Prostate gland (tissue), 2 donors: ENCODE results near the gene PIK3CA.

Source experiments
- CTCF ChIP-seq, 4 experiments: fragments of 200-600 bp in 2 of 4; fragments of 450-650 bp in 2 of 4; sonication (generic) in 2 of 4; IDR thresholded peaks; 1 replicate in 3 of 4; 2 replicates in 1 of 4; pipeline ENCODE4 v1.5.1; 2016 to 2019; ENCODE audit warnings: antibody characterized with exemption in 4 of 4, mild to moderate bottlenecking in 2 of 4, moderate library complexity in 2 of 4
- POLR2A ChIP-seq: fragments of 450-650 bp; IDR thresholded peaks from one replicate; pipeline ENCODE4 v1.6.1; 2016; ENCODE audit warnings: antibody characterized with exemption, mild to moderate bottlenecking

GRCh38 chr3:179190581-179190980 lies 42.4 kb downstream of the PIK3CA start:
- TF ChIP-seq CTCF (IDR thresholded peaks at IDR 0.05) = no peak
- no peak for TF ChIP-seq POLR2A
